Astrocyte (in vitro differentiated cells and primary cell): ENCODE measurements around the gene LRCOL1. TPM values are rescaled to one million over a fixed set of nuclear protein-coding genes. Genes with fewer than 3 reads are reported as not detected.

Experiments
- DNase-seq: peaks from one replicate; pipeline ENCODE4 v3.0.0-alpha.2; 2010; ENCODE audit warnings: low read depth
- FAIRE-seq: peaks from 2 replicates; lab custom pipeline; 2011; peaks lifted over from hg19 to GRCh38; lab: Jason Lieb, UNC
- H2AFZ ChIP-seq: 2 replicates; pipeline ENCODE4 v1.6.0; 2012; ENCODE audit warnings: low read depth, low read length, inconsistent platforms
- H3K27ac ChIP-seq: 2 replicates; pipeline ENCODE4 v1.5.1; 2011; ENCODE audit warnings: low read depth, low read length, inconsistent platforms
- H3K27me3 ChIP-seq: 2 replicates; pipeline ENCODE4 v1.6.0; 2011; ENCODE audit warnings: low read length, inconsistent platforms; ENCODE audit not compliant: insufficient read depth
- H3K36me3 ChIP-seq: 2 replicates; pipeline ENCODE4 v1.5.1; 2011; ENCODE audit warnings: low read length, inconsistent platforms; ENCODE audit not compliant: insufficient read depth
- H3K4me1 ChIP-seq: 2 replicates; pipeline ENCODE4 v1.5.1; 2011; ENCODE audit warnings: low read length, inconsistent platforms; ENCODE audit not compliant: insufficient read depth
- H3K4me2 ChIP-seq: 2 replicates; pipeline ENCODE4 v1.6.0; 2012; ENCODE audit warnings: low read length, inconsistent platforms
- H3K4me3 ChIP-seq: 2 replicates; pipeline ENCODE4 v1.5.1; 2011; ENCODE audit warnings: low read depth, mild to moderate bottlenecking, low read length, inconsistent platforms; ENCODE audit not compliant: insufficient read depth
- H3K79me2 ChIP-seq: 2 replicates; pipeline ENCODE4 v1.6.0; 2012; ENCODE audit warnings: mild to moderate bottlenecking, low read length, inconsistent platforms; ENCODE audit not compliant: insufficient read depth
- H3K9ac ChIP-seq: 2 replicates; pipeline ENCODE4 v1.6.0; 2012; ENCODE audit warnings: mild to moderate bottlenecking, low read length, inconsistent platforms
- H3K9me3 ChIP-seq: 2 replicates; pipeline ENCODE4 v1.5.1; 2012; ENCODE audit warnings: low read depth, mild to moderate bottlenecking, low read length, inconsistent platforms; ENCODE audit not compliant: insufficient read depth
- H4K20me1 ChIP-seq: 2 replicates; pipeline ENCODE4 v1.6.0; 2012; ENCODE audit warnings: low read length, inconsistent platforms; ENCODE audit not compliant: insufficient read depth
- H3K27ac Mint-ChIP-seq: one replicate; pipeline ENCODE4 v1.8.0; 2021; ENCODE audit warnings: mild to moderate bottlenecking, mixed read lengths; ENCODE audit not compliant: unreplicated experiment
- H3K27me3 Mint-ChIP-seq: one replicate; pipeline ENCODE4 v1.8.0; 2021; ENCODE audit warnings: low read depth, mixed read lengths; ENCODE audit not compliant: unreplicated experiment
- H3K36me3 Mint-ChIP-seq: one replicate; pipeline ENCODE4 v1.8.0; 2021; ENCODE audit warnings: low read depth, mixed read lengths; ENCODE audit not compliant: unreplicated experiment
- H3K4me1 Mint-ChIP-seq: one replicate; pipeline ENCODE4 v1.8.0; 2021; ENCODE audit warnings: low read depth, mixed read lengths; ENCODE audit not compliant: unreplicated experiment
- H3K4me3 Mint-ChIP-seq: one replicate; pipeline ENCODE4 v1.8.0; 2021; ENCODE audit warnings: mild to moderate bottlenecking, moderate library complexity, mixed read lengths; ENCODE audit not compliant: unreplicated experiment
- H3K9me3 Mint-ChIP-seq: one replicate; pipeline ENCODE4 v1.8.0; 2021; ENCODE audit warnings: mild to moderate bottlenecking, mixed read lengths; ENCODE audit not compliant: unreplicated experiment
- EZH2 ChIP-seq: IDR thresholded peaks from 2 replicates; pipeline ENCODE4 v1.6.1; 2012; ENCODE audit warnings: mild to moderate bottlenecking, low read length, inconsistent platforms; ENCODE audit not compliant: insufficient read depth
- total RNA-seq: library from RNA; stranded (reverse); gene quantifications from 2 replicates; pipeline ENCODE4 v1.2.1, GENCODE V29; 2021
- TF ChIP-seq, protein P1 (sequence below): IDR thresholded peaks from 2 replicates; pipeline ENCODE4 v1.5.1; 2011; ENCODE audit warnings: low read depth, mild to moderate bottlenecking, inconsistent platforms, low read length, moderate library complexity; ENCODE audit not compliant: insufficient read depth

The LRCOL1 gene
- total RNA-seq, 1 donor from 2014 or later: not detected

DNA sequence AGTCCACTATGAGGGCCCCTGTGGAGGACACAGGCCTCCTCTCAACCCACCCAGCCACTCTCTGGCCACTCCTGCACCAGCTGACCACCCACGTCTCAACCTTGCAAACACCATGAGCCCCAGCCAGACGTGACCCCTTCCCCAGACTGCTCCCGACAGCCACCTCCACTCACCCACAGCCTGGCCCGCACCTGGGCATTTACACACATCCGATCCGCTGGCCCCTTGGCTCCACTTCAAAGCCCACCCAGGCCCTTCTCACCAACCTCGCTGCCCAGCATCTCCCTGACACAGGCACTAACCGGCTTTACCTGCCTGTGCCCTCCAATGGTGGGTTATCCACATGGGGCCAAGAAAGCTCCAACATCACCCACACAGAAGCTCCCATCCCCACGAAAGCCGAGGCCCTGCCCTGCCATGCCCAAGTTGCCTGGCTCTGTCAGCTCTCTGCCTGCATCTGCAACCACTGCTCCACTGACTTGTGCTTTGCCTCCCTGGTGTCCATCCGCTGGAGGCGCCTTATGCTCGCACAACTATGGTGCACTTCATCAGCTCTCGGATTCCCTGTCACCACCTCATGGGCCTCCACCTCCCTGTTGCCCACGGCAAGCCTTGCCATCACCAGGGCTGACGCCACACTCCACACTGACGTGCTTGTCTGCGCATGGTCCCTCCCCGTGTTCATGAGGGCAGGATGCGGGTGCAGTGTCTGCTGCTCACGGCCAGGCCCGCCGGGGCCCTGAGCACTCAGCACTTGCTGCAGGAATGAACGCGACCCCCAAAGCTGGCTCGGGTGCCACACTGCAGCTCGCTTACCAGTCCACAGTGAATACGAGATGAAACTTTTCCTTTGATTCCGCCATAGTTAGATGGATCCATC lies 24.9 kb upstream of the LRCOL1 start:
- no peak overlapping the region for H3K27ac Mint-ChIP-seq
- TF ChIP-seq EZH2: no peak
- TF ChIP-seq, protein P1, sequence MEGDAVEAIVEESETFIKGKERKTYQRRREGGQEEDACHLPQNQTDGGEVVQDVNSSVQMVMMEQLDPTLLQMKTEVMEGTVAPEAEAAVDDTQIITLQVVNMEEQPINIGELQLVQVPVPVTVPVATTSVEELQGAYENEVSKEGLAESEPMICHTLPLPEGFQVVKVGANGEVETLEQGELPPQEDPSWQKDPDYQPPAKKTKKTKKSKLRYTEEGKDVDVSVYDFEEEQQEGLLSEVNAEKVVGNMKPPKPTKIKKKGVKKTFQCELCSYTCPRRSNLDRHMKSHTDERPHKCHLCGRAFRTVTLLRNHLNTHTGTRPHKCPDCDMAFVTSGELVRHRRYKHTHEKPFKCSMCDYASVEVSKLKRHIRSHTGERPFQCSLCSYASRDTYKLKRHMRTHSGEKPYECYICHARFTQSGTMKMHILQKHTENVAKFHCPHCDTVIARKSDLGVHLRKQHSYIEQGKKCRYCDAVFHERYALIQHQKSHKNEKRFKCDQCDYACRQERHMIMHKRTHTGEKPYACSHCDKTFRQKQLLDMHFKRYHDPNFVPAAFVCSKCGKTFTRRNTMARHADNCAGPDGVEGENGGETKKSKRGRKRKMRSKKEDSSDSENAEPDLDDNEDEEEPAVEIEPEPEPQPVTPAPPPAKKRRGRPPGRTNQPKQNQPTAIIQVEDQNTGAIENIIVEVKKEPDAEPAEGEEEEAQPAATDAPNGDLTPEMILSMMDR: no peak
- no peak for FAIRE-seq

DNA sequence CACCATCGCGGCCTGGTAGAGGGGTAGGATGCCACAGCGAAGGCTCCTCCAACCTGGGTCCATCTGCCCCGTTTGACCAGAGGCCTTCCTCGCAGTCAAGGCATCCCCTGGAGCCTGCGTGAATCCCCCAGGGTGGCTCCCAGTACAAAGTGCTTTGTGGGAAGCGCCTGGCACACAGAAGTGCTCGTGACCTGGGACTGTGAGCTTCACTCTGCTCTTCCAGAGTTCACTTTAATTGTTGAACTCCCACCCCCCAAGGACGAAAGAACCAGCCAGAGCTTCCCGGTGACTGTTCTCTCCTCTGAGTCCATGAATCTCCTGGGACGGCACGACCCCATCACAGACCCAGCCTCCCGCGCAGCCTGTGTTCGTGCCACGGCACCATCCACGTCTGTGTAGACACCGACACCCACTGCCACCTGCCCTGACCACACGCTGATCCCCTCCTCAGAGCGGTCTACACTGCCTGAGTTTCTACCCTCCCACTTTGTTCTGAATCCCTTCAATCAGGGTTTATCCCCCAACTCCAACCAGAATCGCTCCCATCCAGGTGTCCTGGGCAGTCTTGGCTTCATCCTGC lies 24.1 kb upstream of the LRCOL1 start:
- Mint-ChIP-seq H3K27me3 (peaks cover 22% of the 10 kb centered on the region), H3K27ac (peak overlapping the region; percentile 47), H3K36me3 (peaks cover 18% of the 10 kb centered on the region), H3K9me3 (peaks cover 2% of the 10 kb centered on the region), H3K4me3 (no peak overlapping the region), H3K4me1 (peaks cover 3% of the 10 kb centered on the region)
- no peaks in the 10 kb centered on the region for H3K27me3 ChIP-seq
- no peak overlapping the region for H3K4me2 ChIP-seq
- H3K79me2 ChIP-seq: no peaks in the 10 kb centered on the region
- peaks cover 16% of the 10 kb centered on the region for H3K36me3 ChIP-seq
- no peak overlapping the region for H3K4me3 ChIP-seq
- no peaks in the 10 kb centered on the region for H3K4me1 ChIP-seq
- TF ChIP-seq, protein P1: no peak
- TF ChIP-seq EZH2: no peak
- no peak for FAIRE-seq
- no peak overlapping the region for H2AFZ ChIP-seq
- H3K9me3 ChIP-seq: no peaks in the 10 kb centered on the region
- DNase-seq: no peak
- no peak overlapping the region for H3K27ac ChIP-seq
- peaks cover 4% of the 10 kb centered on the region for H4K20me1 ChIP-seq
- H3K9ac ChIP-seq: no peak overlapping the region

More for the DNA sequence above, 24.9 kb upstream of the LRCOL1 start:
- H3K27me3 ChIP-seq: no peaks in the 10 kb centered on the region
- H4K20me1 ChIP-seq: peaks cover 4% of the 10 kb centered on the region
- no peak for DNase-seq
- Mint-ChIP-seq H3K27me3 (peaks cover 22% of the 10 kb centered on the region), H3K36me3 (peaks cover 18% of the 10 kb centered on the region), H3K9me3 (peaks cover 2% of the 10 kb centered on the region), H3K4me1 (peaks cover 3% of the 10 kb centered on the region), H3K4me3 (no peak overlapping the region)
- no peaks in the 10 kb centered on the region for H3K4me1 ChIP-seq
- no peak overlapping the region for H3K4me2 ChIP-seq
- no peaks in the 10 kb centered on the region for H3K9me3 ChIP-seq
- H2AFZ ChIP-seq: no peak overlapping the region
- H3K27ac ChIP-seq: no peak overlapping the region
- H3K4me3 ChIP-seq: no peak overlapping the region
- no peak overlapping the region for H3K9ac ChIP-seq
- H3K36me3 ChIP-seq: peaks cover 14% of the 10 kb centered on the region
- no peaks in the 10 kb centered on the region for H3K79me2 ChIP-seq
